ENCODE results near the gene TTYH3.
"Not testable (repeated sequence)": the region's sequence is repeated elsewhere in the genome, so short reads cannot be mapped to it uniquely, and the experiment has no call there.

The TTYH3 gene

GRCh38 chr7:2631946-2632732 is at the start of gene TTYH3:
Gene TTYH3 (plus strand): TSS chr7:2631986. CDS start chr7:2632156, 170 bp downstream.
- in situ Hi-C loops (cut with MboI; ENCODE audit: low sequenced_read_pairs), result no loop called here

GRCh38 chr7:2582006-2582735 is 49.6 kb upstream of the TTYH3 start:
- in situ Hi-C loops (cut with MboI; ENCODE audit: low sequenced_read_pairs), result no loop called here

- in situ Hi-C loops (cut with MboI; ENCODE audit: low sequenced_read_pairs), result no loop called here
These were observed 47.8 kb upstream of the TTYH3 start for GRCh38 chr7:2583798-2584580.

- in situ Hi-C loops (cut with MboI; ENCODE audit: low sequenced_read_pairs), result no loop called here
These were observed 46.3 kb upstream of the TTYH3 start for GRCh38 chr7:2585446-2585845.

- in situ Hi-C loops (cut with MboI; ENCODE audit: low sequenced_read_pairs), result no loop called here
These were observed 45.3 kb upstream of the TTYH3 start for GRCh38 chr7:2586326-2587020.

GRCh38 chr7:2587134-2587533 is 44.7 kb upstream of the TTYH3 start:
- in situ Hi-C loops (cut with MboI; ENCODE audit: low sequenced_read_pairs), result no loop called here

- in situ Hi-C loops (cut with MboI; ENCODE audit: low sequenced_read_pairs), result no loop called here
These were observed 44.0 kb upstream of the TTYH3 start for GRCh38 chr7:2587778-2588177.

GRCh38 chr7:2589341-2589740 is 42.4 kb upstream of the TTYH3 start:
- in situ Hi-C loops (cut with MboI; ENCODE audit: low sequenced_read_pairs), result no loop called here

- in situ Hi-C loops (cut with MboI; ENCODE audit: low sequenced_read_pairs), result not testable (repeated sequence)
These were observed 41.8 kb upstream of the TTYH3 start for GRCh38 chr7:2589941-2590340.

- in situ Hi-C loops (cut with MboI; ENCODE audit: low sequenced_read_pairs), result no loop called here
These were observed 39.4 kb upstream of the TTYH3 start for GRCh38 chr7:2592375-2592865.

GRCh38 chr7:2593036-2593727 is 38.6 kb upstream of the TTYH3 start:
- in situ Hi-C loops (cut with MboI; ENCODE audit: low sequenced_read_pairs), result no loop called here

GRCh38 chr7:2594599-2594998 is 37.2 kb upstream of the TTYH3 start:
- in situ Hi-C loops (cut with MboI; ENCODE audit: low sequenced_read_pairs), result no loop called here

GRCh38 chr7:2595258-2595860 is 36.4 kb upstream of the TTYH3 start:
- in situ Hi-C loops (cut with MboI; ENCODE audit: low sequenced_read_pairs), result no loop called here

GRCh38 chr7:2596464-2597272 is 35.1 kb upstream of the TTYH3 start:
- in situ Hi-C loops (cut with MboI; ENCODE audit: low sequenced_read_pairs), result no loop called here

- in situ Hi-C loops (cut with MboI; ENCODE audit: low sequenced_read_pairs), result no loop called here
These were observed 34.5 kb upstream of the TTYH3 start for GRCh38 chr7:2597273-2597640.

GRCh38 chr7:2598154-2598823 is 33.5 kb upstream of the TTYH3 start:
- in situ Hi-C loops (cut with MboI; ENCODE audit: low sequenced_read_pairs), result no loop called here

- in situ Hi-C loops (cut with MboI; ENCODE audit: low sequenced_read_pairs), result no loop called here
These were observed 30.7 kb upstream of the TTYH3 start for GRCh38 chr7:2601065-2601464.

GRCh38 chr7:2601907-2602306 is 29.9 kb upstream of the TTYH3 start:
- in situ Hi-C loops (cut with MboI; ENCODE audit: low sequenced_read_pairs), result no loop called here
